Mesothelial cell of epicardium (in vitro differentiated cells): ENCODE measurements around the gene FGF6. TPM values are rescaled to one million over a fixed set of nuclear protein-coding genes. Genes with fewer than 3 reads are reported as not detected.

Source experiments
- DNase-seq, 2 experiments: peaks; one replicate each; pipeline ENCODE4 v3.0.0; 2021; ENCODE audit warnings: low spot score in 2 of 2; ENCODE audit not compliant: unreplicated experiment in 2 of 2
- H3K27ac Mint-ChIP-seq: 2 replicates; pipeline ENCODE4 v1.8.0; 2021; ENCODE audit warnings: mixed read lengths
- H3K27me3 Mint-ChIP-seq: 2 replicates; pipeline ENCODE4 v1.8.0; 2021; ENCODE audit warnings: low read depth, mixed read lengths
- H3K36me3 Mint-ChIP-seq: 2 replicates; pipeline ENCODE4 v1.8.0; 2021; ENCODE audit warnings: mixed read lengths
- H3K4me1 Mint-ChIP-seq: 2 replicates; pipeline ENCODE4 v1.8.0; 2021; ENCODE audit warnings: mixed read lengths
- H3K4me3 Mint-ChIP-seq: 2 replicates; pipeline ENCODE4 v1.8.0; 2021; ENCODE audit warnings: mild to moderate bottlenecking, moderate library complexity, mixed read lengths
- H3K9me3 Mint-ChIP-seq: 2 replicates; pipeline ENCODE4 v1.8.0; 2021; ENCODE audit warnings: mixed read lengths
- total RNA-seq: library from RNA; stranded (reverse); gene quantifications from 3 replicates; pipeline ENCODE4 v1.2.1, GENCODE V29; 2021
- TF ChIP-seq, protein P1 (sequence below): fragments of 200-600 bp; sonication (generic); IDR thresholded peaks from one replicate; pipeline ENCODE4 v1.5.0; 2021; ENCODE audit warnings: antibody characterized with exemption; ENCODE audit not compliant: unreplicated experiment

FGF6 gene
- total RNA-seq, 1 donor from 2014 or later: not detected

- H3K27me3 Mint-ChIP-seq: peaks cover 32% of the 10 kb centered on the region
- TF ChIP-seq, protein P1, sequence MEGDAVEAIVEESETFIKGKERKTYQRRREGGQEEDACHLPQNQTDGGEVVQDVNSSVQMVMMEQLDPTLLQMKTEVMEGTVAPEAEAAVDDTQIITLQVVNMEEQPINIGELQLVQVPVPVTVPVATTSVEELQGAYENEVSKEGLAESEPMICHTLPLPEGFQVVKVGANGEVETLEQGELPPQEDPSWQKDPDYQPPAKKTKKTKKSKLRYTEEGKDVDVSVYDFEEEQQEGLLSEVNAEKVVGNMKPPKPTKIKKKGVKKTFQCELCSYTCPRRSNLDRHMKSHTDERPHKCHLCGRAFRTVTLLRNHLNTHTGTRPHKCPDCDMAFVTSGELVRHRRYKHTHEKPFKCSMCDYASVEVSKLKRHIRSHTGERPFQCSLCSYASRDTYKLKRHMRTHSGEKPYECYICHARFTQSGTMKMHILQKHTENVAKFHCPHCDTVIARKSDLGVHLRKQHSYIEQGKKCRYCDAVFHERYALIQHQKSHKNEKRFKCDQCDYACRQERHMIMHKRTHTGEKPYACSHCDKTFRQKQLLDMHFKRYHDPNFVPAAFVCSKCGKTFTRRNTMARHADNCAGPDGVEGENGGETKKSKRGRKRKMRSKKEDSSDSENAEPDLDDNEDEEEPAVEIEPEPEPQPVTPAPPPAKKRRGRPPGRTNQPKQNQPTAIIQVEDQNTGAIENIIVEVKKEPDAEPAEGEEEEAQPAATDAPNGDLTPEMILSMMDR: no peak
- no peak for DNase-seq
- peaks cover 15% of the 10 kb centered on the region for H3K9me3 Mint-ChIP-seq
- H3K27ac Mint-ChIP-seq: no peak overlapping the region
- H3K4me3 Mint-ChIP-seq: no peak overlapping the region
- no peaks in the 10 kb centered on the region for H3K36me3 Mint-ChIP-seq
- no peaks in the 10 kb centered on the region for H3K4me1 Mint-ChIP-seq
Measured at GRCh38 chr12:4402996-4403395, 42.6 kb downstream of the FGF6 start.

GRCh38 chr12:4401117-4401516 is 44.5 kb downstream of the FGF6 start:
- DNase-seq: no peak
- H3K9me3 Mint-ChIP-seq: peaks cover 16% of the 10 kb centered on the region
- TF ChIP-seq, protein P1: no peak
- no peaks in the 10 kb centered on the region for H3K4me1 Mint-ChIP-seq
- no peak overlapping the region for H3K4me3 Mint-ChIP-seq
- no peak overlapping the region for H3K27ac Mint-ChIP-seq
- peaks cover 42% of the 10 kb centered on the region for H3K27me3 Mint-ChIP-seq
- no peaks in the 10 kb centered on the region for H3K36me3 Mint-ChIP-seq

GRCh38 chr12:4395818-4396217 is 49.8 kb downstream of the FGF6 start:
- Mint-ChIP-seq H3K9me3 (peaks cover 4% of the 10 kb centered on the region), H3K27ac (no peak overlapping the region), H3K36me3 (no peaks in the 10 kb centered on the region), H3K4me3 (no peak overlapping the region), H3K4me1 (no peaks in the 10 kb centered on the region), H3K27me3 (peaks cover 59% of the 10 kb centered on the region)
- DNase-seq: no peak
- TF ChIP-seq, protein P1: no peak

DNA sequence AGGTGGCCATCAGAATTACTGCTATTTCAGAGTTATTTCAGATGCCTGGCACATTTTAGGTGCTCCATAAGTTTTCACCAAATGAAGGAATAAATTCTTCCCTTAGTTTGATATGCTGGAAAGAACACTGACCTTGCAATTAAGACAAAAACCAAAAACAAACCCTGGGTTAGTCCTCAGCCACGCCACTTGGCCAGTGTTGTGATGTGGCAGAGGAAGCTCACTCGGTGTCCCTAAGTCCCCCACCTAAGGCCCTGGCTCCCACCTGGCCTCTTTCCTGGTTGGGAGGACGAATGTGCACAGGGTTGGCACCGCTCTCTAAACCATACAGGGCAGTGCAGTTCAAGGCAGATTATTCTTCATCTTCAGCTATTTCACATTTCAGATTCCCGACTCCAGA is 52.4 kb downstream of the FGF6 start:
- peaks cover 8% of the 10 kb centered on the region for H3K4me1 Mint-ChIP-seq
- H3K4me3 Mint-ChIP-seq: no peak overlapping the region
- no peak overlapping the region for H3K27ac Mint-ChIP-seq
- TF ChIP-seq, protein P1: no peak
- no peak for DNase-seq
- no peaks in the 10 kb centered on the region for H3K36me3 Mint-ChIP-seq
- peaks cover 4% of the 10 kb centered on the region for H3K9me3 Mint-ChIP-seq
- peaks cover 47% of the 10 kb centered on the region for H3K27me3 Mint-ChIP-seq

DNA sequence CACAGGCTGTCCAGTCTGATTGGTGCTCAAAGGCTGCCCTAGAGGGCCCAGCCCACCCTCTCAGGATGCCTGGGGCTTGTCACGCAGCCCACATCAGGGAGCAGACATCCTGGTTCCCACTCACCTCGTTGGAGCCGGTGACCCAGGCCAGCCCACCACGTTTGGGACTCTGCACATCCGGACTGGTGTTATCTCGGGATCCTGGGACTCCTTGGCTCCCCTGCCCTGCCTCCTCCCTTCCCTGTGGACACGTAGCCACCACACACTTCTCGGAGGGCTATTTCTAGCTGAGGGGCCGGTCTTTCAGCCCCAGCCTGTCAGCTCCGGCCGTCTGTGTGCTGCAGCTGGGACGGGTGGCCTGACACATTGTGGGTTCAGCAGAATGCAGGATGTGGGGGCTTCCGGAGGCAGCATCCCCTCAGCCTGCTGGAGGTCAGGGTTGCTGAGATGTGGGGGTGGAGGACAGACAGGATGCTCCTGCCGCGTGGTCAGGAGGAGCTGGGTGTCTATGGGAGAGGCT is 53.3 kb downstream of the FGF6 start:
- Mint-ChIP-seq H3K9me3 (peaks cover 4% of the 10 kb centered on the region), H3K36me3 (no peaks in the 10 kb centered on the region), H3K4me3 (no peak overlapping the region), H3K4me1 (peaks cover 8% of the 10 kb centered on the region), H3K27ac (no peak overlapping the region), H3K27me3 (peaks cover 44% of the 10 kb centered on the region)
- TF ChIP-seq, protein P1: no peak
- DNase-seq: no peak

- DNase-seq: no peak
- H3K4me3 Mint-ChIP-seq: no peak overlapping the region
Measured at GRCh38 chr12:4388662-4389061, 57.0 kb downstream of the FGF6 start.

More at GRCh38 chr12:4388662-4389061, 57.0 kb downstream of the FGF6 start:
- TF ChIP-seq, protein P1: no peak
- no peaks in the 10 kb centered on the region for H3K9me3 Mint-ChIP-seq
- no peaks in the 10 kb centered on the region for H3K36me3 Mint-ChIP-seq
- peaks cover 8% of the 10 kb centered on the region for H3K4me1 Mint-ChIP-seq
- peaks cover 27% of the 10 kb centered on the region for H3K27me3 Mint-ChIP-seq
- H3K27ac Mint-ChIP-seq: no peak overlapping the region
